ENCODE results near the gene SMIM14.
"Not testable (repeated sequence)": the region's sequence is repeated elsewhere in the genome, so short reads cannot be mapped to it uniquely, and the experiment has no call there.

SMIM14 gene

DNA sequence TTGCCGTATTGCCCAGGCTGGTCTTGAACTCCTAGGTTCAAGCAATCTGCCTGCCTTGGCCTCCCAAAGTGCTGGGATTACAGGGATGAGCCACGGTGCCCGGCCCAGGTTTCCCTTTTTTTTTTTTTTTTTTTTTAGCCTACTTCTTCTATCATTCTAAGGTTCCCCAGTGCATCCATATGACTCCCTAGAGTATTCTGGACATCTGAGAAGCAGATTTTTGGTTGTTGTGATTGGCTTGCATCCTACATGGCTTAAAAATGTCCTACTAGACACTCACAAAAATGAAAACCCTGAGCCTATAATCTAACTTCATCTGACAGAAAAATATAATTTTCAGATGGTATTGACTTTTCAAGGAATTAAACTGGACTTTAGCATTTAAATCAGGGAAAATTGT, 41.7 kb downstream of the SMIM14 start:
- DNase-seq (ENCODE audit: low read depth in 2 of 2) = no peak

DNA sequence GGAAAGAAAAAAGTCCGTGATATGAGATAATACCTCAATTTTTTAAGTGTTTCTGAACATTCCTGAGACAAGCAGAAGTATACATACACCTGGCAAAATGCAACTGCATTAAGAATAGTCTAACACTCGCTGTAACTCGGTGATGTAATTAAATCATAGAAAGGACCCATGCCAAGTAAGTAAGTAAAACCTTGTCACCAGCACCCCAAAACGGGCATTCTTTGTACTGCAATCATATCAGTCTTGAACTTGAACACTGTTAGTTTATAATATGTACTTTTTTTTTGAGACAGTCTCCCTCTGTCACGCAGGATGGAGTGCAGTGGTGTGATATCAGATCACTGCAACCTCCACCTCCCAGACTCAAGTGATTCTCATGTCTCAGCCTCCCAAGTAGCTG, 47.4 kb downstream of the SMIM14 start:
- no peak for DNase-seq (ENCODE audit: low read depth in 2 of 2)

GRCh38 chr4:39587881-39588280, 50.8 kb downstream of the SMIM14 start:
- no peak for DNase-seq (ENCODE audit: low read depth in 2 of 2)

- no peak for DNase-seq (ENCODE audit: low read depth in 2 of 2)
Measured at GRCh38 chr4:39574946-39575345, 63.7 kb downstream of the SMIM14 start.

- no peak for DNase-seq (ENCODE audit: low read depth in 2 of 2)
Measured at GRCh38 chr4:39571504-39571903, 67.2 kb downstream of the SMIM14 start.

- DNase-seq (ENCODE audit: low read depth in 2 of 2) = no peak
Measured at GRCh38 chr4:39571054-39571453, 67.6 kb downstream of the SMIM14 start.

DNA sequence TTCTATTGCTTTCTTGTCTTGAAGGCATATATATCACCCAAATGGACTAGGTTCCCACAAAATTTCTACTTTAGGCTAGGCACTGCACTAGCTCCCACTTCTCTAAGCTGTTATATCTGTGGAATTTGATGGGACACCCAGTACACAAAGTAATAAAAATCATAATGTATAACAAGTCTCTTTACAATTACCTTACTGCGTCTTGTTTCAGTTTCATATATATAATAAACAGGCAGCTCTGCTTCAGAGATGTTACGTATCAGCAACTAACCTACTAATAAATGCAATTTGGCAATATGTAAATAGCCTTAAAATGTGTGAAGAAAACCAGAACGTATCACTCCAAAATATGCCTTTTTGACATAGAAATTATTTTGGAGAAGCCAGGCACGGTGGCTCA, 69.5 kb downstream of the SMIM14 start:
- DNase-seq (ENCODE audit: low read depth in 2 of 2) = no peak

DNA sequence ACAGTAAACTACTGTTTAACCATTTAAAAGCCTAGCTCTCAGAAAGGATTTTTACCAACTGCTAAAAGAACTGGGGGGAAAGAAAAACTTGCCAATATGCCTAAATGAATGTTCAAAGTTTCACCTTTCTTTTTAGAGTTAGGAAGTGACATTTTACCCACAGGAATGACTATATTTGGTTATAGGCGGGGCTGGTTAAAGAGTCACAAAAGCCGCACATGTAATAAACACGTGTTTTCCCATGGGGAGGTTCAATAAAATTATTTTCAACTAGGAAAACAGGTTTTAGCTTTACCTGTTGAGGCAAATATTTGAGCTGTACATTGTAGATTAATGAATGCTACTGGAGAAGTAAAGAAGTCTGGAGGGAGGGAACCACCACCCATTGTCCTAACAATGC, 69.9 kb downstream of the SMIM14 start:
- DNase-seq (ENCODE audit: low read depth in 2 of 2) = no peak

DNA sequence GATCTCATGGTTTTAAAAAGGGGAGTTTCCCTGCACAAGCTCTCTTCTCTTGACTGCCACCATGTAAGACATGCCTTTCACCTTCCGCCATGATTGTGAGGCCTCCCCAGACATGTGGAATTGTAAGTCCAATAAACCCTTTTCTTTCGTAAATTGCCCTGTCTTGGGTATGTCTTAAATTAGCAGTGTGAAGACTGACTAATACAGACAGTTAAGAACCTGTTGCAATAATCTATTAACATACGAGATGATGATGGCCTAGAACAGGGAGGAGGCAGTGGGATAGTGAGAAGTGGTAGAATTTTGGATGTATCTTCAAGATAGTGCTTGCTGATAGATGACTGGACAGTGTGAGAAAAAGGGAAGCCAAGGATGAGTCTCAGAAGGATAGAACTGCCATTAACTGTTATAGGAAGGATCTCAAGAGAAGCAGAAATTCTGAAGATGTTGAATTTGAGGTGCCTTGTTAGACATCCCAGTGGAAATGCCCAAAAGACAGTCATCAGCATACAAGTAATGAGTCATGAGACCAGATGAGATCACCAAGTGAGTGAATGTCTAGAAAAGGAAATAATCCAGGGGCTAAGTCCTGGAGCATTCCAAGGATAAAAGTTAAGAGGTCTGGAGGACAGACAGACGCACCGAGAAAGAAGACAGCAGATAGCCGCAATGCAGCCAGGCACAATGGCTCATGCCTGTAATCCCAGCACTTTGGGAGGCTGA, 72.6 kb downstream of the SMIM14 start:
- DNase-seq (ENCODE audit: low read depth in 2 of 2) = no peak

GRCh38 chr4:39563346-39563847, 75.3 kb downstream of the SMIM14 start:
- DNase-seq (ENCODE audit: low read depth in 2 of 2) = no peak

DNA sequence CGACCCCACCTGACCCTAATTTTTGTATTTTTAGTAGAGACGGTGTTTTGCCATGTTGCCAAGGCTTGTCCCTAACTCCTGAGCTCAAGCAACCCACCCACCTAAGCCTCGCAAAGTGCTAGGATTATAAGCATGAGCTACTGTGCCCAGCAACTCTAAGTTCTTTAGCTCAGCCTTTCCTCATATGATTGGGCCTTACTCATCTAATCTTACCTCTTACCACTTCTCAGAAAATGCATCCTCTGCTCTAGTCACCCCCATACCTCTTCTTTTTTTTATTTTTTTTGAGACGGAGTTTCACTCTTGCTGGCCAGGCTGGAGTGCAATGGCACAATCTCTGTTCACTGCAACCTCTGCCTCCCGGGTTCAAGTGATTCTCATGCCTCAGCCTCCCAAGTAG, 75.9 kb downstream of the SMIM14 start:
- DNase-seq (ENCODE audit: low read depth in 2 of 2) = no peak

GRCh38 chr4:39559626-39560025, 79.0 kb downstream of the SMIM14 start:
- DNase-seq (ENCODE audit: low read depth in 2 of 2) = no peak

DNA sequence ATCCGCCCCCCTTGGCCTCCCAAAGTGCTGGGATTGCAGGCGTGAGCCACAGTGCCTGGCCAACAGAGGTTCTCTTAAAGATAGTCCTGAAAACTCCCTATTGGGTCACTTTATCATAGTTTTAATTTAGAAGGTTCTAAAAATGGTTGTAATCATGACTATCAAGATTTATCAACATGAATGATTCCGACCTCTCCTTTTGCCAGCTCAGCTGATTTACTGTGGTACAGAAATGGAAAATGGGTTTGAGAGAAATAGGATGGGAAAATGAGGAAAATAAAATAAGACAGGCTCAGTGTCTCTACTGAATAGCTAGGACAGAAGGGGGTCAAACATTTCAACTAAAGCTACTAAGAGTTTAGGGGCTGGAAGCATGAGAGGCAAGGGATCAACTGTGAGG, 83.2 kb downstream of the SMIM14 start:
- DNase-seq (ENCODE audit: low read depth in 2 of 2) = no peak

- no peak for DNase-seq (ENCODE audit: low read depth in 2 of 2)
Measured at GRCh38 chr4:39548425-39549067, 90.1 kb downstream of the SMIM14 start.

DNA sequence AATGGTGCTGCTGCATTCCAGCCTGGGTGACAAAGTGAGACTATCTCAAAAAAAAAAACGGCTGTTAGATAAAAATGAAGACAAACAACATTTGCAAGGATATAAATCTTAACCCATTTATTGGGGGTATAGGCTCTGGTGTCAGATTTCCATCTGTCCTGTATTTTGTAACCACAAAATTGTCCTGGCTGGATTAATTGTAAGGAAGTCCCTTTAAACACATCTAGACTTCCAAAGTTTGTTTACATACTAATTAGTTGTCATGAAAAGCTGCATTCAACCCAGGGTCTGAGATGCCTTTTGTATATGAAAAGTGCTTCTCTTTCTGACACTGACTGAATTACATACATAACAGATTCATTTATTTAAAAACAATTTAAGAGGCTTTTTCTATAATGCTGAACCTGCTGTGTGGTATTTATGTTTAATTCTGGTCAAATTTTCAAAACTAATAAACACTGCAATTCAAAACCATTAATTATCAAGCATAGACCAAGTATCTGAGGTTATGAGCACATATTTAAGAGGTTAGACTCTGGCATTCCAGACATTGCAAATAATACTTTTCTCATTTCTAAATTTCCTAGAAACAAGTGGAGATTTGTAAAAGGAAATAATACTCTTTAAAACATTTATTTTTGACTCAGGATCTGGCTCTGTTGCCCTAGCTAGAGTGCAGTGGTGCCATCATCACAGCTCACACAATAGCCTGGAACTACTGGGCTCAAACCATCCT, 93.9 kb downstream of the SMIM14 start:
- no peak for DNase-seq (ENCODE audit: low read depth in 2 of 2)

DNA sequence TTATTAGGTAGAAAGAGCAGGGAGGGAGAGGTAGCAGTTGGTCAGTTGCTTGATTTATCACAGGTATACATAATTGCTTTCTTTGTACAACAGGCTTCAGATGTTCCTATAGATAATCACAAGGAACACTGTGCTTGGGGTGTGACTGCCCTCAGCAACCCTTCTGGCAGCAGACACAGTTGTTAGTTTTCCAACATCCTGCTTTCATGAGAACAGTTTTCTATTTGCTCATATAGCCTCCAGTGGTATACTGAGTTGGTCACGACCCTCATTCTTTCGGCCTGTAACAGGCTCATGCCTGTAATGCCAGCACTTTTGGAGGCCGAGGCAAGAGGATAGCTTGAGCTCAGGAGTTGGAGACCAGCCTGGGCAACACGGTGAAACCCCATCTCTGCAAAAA, 94.6 kb downstream of the SMIM14 start:
- DNase-seq (ENCODE audit: low read depth in 2 of 2) = not testable (repeated sequence)

DNA sequence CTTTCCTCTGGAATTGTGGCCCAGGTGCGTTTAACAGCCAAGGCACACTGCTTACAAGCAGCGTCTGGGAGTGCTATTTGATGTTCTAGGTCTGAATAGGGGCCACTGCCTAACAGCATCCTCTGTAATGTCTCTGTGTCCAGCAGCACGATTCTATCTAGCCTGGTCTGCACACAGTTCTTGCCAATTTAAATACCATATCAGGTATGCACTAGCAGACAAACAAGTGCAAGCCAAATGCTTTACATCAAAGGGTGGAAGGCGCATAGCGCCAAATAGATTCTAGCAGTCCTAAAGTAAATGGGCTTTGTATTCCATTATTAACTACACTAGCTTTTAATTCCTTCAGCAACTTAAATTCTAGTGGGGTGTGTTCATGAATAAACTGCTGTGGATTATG, 95.6 kb downstream of the SMIM14 start:
- DNase-seq (ENCODE audit: low read depth in 2 of 2) = no peak

DNA sequence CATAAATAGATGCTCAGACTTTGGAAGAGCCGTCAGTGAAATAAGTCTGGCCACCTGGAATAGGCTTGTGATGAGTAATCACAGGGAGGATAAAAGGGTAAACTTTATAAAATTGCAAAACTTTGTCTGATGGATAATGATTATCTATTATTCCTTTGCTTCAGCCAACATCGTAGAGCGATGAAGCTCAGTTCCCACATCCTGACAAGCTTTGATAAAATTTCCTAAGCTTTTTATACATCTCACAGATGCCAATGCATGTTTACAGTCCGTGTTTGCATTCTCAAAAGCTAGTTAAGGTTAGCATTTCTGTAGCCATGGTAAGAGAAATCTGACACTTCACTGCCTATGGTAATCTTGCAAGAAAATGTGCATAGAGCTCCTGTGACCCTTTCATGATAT, 96.1 kb downstream of the SMIM14 start:
- no peak for DNase-seq (ENCODE audit: low read depth in 2 of 2)

DNA sequence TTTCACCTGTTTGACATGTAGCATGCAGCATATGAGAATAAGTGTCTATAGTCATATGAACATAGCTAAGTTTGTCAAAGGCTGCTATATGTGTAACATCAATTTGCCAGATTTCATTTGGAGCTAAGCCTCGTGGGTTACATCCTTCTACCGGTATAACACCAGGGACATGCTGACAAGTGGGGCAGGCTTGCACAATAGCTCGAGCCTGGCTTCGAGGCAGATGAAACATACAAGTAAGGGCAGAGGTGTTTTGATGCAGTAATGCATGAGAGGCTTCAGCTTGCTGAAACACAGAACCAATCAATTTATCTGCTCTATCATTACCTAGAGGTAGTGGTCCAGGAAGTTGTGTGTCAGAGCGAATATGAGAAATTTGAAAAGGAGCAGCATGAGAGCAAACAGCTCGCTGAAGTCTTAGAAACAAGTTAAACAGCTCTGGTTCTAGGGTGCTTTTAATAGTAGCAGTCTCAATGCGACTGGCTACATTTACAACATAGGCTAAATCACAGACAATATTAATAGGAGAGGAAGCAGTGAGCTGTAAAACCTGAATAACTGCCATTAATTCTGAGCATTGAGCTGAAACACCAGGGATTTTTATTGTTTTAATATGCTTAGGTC, 96.6 kb downstream of the SMIM14 start:
- DNase-seq (ENCODE audit: low read depth in 2 of 2) = no peak

- no peak for DNase-seq (ENCODE audit: low read depth in 2 of 2)
Measured at GRCh38 chr4:39539089-39539611, 99.5 kb downstream of the SMIM14 start.

DNA sequence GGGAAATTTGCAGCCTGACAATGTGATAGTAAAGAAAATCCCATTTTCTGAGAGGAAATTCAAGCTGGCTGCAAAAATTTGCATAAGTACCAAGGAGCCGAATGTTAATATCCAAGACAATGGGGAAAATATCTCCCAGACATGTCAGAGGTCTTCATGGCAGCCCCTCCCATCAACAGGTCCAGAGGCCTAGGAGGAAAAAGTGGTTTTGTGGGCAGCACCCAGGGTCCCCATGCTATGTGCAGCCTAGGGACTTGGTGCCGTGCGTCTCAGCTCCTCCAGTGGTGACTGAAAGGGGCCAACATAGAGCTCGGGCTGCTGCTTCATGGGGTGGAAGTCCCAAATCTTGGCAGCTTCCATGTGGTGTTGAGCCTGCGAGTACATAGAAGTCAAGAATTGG, 105.1 kb downstream of the SMIM14 start:
- no peak for DNase-seq (ENCODE audit: low read depth in 2 of 2)

GRCh38 chr4:39532237-39532636, 106.4 kb downstream of the SMIM14 start:
- DNase-seq (ENCODE audit: low read depth in 2 of 2) = not testable (repeated sequence)

All from activated CD4-positive, alpha-beta T cell treated with anti-CD3 and anti-CD28 coated beads for 24 hours (primary cell).